SKM-1 (cell line): ENCODE measurements around the gene KDR.

Source experiments
- DNase-seq: peaks from one replicate; lab custom pipeline; 2025; ENCODE audit not compliant: unreplicated experiment; lab: John Stamatoyannopoulos, UW

KDR gene

DNA sequence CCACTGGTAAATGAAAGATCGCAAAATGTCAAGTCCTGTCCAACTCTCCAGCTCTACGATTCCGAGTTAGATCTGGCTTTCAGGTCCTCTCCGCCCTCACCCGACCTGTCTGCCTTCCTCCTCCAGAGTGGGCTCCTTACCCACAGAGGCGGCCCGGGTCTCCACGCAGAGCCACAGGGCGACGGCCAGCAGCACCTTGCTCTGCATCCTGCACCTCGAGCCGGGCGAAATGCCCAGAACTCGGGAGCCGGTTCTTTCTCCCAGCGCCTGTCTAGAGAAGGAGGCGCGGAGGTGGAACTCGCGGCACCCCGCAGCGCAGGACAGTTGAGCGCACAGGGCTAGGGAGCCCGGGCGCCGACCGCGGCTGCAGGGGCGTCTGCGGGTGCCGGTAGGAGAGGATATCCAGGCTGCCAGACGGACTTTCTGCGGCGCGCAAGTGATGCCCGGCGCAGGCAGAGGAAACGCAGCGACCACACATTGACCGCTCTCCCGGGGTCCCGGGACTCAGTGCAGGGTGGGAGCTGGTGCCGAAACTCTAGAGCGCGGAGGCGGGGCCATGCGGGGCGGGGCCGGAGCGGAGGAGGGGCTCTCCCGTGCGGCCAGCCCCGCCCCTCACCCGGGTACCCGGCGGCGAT is at the start of gene KDR:
Gene KDR, minus strand, starts transcription at position 509 of the 635 bp plus-strand sequence. Its CDS starts 302 bp downstream, at position 207.
- no peak for DNase-seq

DNA sequence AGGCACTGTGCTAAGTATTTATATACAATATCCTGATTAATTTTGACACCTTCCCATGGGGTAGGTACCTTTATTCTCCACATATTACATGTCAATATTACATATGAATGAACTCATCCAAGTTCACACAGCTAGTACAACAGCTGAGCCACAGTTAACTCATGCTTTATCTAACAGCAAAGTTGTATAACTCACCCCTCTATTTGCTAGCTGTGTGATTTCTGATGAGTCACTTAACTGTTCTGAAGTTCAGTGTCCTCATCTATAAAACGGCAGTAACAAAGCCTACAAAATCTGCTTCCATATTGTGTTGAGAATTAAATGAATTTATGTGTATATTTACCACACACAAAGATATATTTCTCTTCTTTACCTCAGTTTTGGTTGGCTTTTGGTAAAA is 48.2 kb upstream of the KDR start:
- DNase-seq: no peak

GRCh38 chr4:55172694-55173287 is 47.4 kb upstream of the KDR start:
- no peak for DNase-seq

DNA sequence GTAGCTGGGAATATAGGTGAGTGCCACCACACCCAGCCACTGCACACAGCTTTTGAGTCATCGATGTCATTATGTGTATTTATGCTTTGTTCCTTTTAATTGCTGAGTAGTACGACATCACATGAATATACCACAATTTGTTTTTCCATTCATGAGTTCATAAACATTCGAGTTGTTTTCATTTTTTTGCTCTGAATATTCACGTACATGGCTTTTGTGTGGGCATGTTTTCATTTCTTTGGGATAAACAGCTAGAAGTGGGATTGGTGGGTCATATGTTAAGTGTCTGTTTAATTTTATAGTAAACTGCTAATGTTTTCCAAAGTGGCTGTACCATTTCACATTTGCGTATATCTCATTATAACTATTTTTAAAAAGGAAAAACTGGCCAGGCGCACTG is 45.1 kb upstream of the KDR start:
- DNase-seq: no peak

DNA sequence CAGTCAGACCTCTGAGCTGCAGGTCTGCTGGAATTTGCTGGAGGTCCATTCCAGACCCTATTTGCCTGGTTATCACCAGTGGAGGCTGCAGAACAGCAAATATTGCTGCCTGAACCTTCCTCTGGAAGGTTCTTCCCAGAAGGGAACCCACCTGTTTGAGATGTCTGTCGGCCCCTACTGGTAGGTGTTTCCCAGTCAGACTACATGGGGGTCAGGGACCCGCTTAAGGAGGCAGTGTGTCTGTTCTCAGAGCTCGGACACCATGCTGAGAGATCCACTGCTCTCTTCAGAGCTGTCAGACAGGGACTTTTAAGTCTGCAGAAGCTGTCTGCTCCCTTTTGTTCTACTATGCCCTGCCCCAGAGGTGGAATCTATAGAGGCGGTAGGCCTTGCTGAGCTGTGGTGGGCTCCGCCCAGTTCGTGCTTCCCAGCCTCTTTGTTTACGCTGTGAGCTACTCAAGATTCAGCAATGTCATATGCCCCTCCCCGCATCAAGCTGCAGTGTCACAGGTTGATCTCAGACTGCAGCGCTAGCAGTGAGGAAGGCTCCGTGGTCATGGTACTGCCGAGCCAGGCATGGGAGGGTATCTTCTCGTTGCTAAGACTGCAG is 44.1 kb upstream of the KDR start:
- DNase-seq: no peak

- DNase-seq: no peak
Measured at GRCh38 chr4:55162396-55162795, 37.0 kb upstream of the KDR start.

DNA sequence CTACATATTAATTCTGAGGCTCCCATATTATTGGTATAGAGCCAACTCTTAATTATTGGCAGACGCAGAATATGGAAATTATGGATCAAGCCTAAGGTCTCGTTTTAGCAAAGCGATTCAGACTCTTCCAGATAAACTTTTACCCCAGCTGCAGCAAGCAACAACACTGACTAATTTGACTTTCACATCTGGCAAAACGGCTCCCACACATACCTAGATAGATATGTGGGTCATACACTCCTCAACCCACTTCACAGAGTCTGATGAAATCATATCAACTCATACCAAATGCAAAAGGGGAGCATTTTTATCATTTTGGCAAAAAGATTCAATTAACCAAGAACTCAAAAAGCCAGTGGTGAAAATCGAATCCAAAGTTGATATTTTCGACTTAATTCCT is 36.3 kb upstream of the KDR start:
- no peak for DNase-seq

DNA sequence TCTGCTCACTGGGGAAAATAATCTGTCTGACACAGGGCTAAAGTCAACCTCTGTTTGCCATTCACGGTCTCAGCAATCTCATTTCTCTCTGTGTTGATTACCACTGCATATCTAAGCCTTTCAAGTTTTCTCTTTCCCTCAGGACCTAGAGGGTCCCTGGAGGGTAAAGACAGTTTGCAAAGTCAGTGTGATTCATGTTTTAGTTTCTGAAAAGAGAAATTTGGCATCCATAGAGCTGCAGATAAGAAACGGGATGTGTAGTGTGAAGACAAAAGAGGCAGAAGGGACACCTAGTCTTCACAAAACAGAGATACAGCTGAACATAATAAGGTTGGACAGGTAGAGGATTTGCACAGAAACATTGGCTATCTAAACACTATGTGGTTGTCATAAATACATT is 34.5 kb upstream of the KDR start:
- no peak for DNase-seq

DNA sequence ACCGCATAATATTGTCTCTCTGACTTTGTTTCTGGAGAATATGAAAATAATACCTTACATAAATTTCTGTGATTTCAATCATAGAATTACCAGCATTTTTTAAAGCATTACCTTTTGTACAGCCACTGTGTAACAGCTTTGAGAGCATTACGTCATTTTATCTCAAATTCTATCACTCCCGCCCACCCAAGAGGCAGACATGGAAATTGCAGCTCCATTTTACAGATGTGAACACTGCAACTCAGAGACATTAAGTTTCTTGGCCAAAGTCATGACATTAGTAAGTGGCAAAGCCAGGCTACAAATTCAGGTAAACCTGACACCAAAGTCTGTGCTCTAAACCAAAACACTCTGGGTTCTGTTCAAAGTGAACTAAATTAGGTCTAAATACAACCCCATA is 33.6 kb upstream of the KDR start:
- DNase-seq: no peak

DNA sequence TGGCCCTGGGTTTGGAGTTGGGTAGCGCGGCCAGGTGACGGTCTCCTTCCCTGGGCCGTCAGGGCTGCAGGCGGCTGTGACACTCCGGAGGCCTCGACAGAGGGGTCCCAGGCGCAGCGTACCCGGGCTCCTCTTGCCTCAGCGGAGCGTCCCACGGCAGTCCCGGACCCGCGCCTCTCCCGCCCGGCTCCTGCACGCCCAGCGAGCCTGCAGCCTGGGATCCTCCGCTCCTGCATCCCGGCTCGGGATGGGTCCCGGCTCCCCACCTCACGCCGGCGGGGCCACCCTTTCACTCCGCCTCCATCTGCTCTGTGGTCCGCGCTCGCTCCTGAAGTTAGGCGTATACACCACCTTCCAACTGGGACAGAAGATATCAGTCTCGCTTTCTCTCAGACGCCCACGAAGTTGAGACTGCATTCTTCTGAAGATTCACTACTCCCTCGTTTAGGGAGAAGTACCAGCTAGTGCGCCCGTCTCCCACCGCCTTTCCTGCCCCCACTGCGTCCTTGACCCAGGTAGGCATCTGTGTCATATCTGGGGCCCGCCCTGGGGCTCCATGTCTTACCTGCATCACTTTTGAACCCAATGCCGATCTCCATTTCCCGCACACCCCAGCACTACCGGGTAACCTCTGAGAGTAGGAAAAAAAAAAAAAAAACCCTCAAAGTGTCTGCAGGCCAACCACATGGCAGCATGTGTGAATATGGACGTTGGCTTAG is 32.3 kb upstream of the KDR start:
- no peak for DNase-seq

DNA sequence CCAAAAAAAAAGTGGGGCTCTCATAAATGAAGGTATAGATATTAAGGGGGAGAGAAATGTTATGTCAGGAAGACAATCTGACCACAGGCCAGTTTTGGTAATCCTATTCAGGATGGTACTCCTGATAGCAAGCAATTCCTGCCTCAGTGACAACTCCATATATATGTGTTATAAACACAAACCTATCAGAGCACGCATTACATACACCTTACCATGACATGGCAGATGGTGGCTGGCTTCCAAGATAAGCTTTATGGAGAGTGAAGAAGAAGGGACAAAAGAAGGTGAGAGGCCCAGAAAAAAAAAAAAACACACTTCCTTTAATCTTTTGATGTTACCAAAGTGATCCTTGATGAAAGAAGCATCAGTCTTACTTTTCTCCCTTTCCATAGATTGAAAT is 29.5 kb upstream of the KDR start:
- no peak for DNase-seq

GRCh38 chr4:55154290-55154880 is 29.0 kb upstream of the KDR start:
- DNase-seq: no peak

GRCh38 chr4:55143858-55144257 is 18.5 kb upstream of the KDR start:
- DNase-seq: no peak

DNA sequence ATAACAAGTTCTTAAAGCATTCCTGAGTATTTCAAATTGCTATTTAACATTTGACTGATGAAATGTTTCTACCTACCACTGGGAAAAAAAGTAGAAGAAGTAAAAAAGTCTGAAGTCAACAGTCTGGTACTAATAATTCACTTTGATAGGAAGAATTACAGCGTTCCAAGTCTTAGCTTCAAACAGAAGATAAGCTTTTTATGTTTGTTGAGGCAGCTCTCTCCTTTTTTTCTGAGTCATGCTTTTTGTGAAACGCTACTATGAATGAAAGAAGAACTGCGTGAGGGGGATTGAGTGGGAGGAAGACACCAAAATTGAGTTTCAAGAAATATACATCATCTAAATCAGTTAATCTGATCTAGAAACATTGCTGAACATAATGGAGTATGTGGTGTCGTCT is 13.0 kb upstream of the KDR start:
- DNase-seq: no peak

DNA sequence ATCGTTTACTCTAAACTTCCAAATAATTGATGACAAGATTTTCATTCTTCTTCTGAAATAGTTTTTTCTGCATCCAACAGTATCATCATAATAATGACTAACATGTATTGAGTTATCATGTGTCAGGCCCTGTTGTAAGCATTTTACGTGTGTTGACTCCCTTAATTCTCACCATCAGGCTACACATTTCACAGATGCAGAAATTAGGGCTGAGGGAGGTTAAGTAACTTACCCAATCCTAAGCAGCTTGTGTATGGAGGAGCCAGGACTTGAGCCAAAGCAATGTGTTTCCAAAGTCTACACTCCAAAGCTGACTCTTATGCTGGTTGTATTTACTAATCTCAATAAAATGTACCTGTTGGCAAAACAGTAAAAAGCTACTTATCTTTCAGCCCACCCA is 11.2 kb upstream of the KDR start:
- DNase-seq: no peak

DNA sequence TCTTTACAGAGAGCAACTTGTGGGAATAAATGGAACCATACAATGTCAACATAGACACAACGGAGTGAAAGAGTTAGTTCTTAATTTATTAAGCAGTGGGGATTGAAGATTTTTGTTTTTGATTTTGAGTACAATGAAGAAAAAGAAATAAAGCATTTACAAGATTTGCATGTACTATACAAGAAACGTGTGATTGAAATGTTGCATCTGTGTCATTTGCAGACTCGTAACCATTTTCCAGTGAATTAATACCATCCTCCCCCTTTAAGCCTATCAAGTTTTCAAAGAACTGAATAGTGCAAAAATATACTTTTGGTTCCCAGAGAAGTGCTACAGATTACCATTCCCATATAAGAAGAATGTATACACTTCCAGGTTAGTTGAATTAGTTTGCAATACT is 8.6 kb upstream of the KDR start:
- DNase-seq: no peak

DNA sequence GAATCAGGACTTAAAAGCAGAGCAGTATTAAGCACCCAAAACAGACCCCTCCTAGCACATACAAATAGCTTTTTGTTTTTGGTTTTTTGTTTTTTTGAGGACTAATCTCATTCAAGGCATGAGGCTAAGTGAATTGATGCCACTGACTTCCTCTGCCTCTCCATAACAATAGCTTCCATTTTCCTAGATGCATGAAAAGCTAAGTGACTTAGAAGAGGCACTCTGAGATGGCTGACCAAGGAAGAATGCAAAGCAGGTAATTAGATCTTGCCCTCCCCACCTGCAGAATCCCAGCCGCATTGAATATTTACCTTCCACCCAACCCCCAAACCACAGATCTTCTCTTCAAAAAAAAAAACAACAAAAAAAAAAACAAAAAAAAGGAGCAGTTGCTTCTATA is 7.4 kb upstream of the KDR start:
- DNase-seq: no peak

GRCh38 chr4:55127521-55127920 is 2.1 kb upstream of the KDR start:
- DNase-seq: no peak

DNA sequence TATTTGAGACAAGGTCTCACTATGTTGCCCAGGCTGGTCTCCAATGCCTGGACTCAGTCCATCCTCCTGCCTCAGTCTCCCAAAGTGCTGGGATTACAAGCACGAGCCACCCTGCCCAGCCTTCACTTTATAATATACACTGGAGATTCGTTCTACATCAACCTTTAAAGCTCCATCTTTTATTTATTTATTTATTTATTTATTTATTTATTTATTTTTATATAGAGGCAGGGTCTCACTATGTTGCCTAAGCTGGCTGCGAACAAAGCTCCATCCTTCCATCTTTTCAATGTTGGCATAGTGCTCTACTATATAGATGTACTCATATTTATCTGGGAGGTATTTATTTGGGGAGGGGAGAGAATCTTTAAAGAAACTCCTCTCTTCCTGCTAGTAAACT is 1.7 kb upstream of the KDR start:
- no peak for DNase-seq

DNA sequence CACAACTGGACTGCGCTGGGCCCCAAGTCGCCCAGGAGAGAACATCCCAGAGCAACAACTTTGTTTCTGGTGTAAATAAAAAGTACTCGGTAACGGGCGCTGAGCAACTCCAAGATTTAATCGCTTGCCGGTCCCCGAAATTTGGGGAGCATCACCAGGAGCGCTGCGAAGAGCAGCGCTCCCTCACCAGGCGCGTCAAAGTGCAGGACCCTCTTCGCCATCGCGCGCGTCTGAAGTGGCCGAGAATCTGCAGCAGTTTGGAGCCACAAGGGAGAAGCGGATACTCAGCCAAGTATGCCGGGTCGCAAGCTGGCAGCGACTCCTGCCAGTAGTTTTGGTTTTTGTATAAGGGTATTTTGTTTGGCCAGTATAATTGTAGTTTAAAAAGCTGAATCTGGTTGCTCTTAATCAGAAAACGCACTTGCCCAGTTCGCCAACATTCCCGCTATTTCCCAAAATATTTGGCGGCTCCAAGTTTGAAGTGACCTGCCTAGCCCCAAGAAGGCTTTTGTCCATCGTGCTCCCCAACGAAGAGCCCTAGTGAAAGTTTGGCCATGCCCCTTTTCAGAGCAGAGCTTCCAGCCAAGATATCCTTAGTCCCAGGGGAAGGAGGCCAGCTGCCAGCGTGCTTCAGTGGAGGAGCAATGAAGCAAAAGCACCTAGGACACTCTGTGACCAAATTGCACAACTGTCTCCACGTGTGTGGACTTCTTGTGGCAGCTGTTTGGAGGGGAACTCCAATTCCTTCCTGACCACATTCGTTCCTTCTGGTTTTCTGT is 557 bp upstream of the KDR start:
- DNase-seq: no peak
